Activated gamma-delta T cell treated with anti-CD3 and anti-CD28 coated beads, Interleukin-2, amount 50 U/mL, for 16 hours (primary cell): ENCODE measurements around the gene RABL3.
"Not testable (repeated sequence)": the region's sequence is repeated elsewhere in the genome, so short reads cannot be mapped to it uniquely, and the experiment has no call there.

Source experiments
- DNase-seq: peaks from one replicate; pipeline ENCODE4 v3.0.0-alpha.2; 2020; ENCODE audit warnings: low read depth

RABL3 gene

GRCh38 chr3:120645083-120645845 is 97.1 kb downstream of the RABL3 start:
- DNase-seq: no peak

- no peak for DNase-seq
These were observed 99.9 kb downstream of the RABL3 start for GRCh38 chr3:120642368-120642948.

- no peak for DNase-seq
These were observed 100.5 kb downstream of the RABL3 start for GRCh38 chr3:120641696-120642246.

GRCh38 chr3:120640231-120640630 is 102.1 kb downstream of the RABL3 start:
- DNase-seq: no peak

- not testable (repeated sequence) for DNase-seq
These were observed 103.5 kb downstream of the RABL3 start for GRCh38 chr3:120638820-120639219.

GRCh38 chr3:120637851-120638559 is 104.3 kb downstream of the RABL3 start:
- DNase-seq: no peak

GRCh38 chr3:120636795-120637401 is 105.4 kb downstream of the RABL3 start:
- DNase-seq: no peak
